Middle frontal gyrus (tissue), 1 donor: Measurements from ENCODE around the gene TMEFF2.

Source experiments
- DNase-seq: peaks from one replicate; pipeline ENCODE4 v3.0.0-alpha.2; 2015; ENCODE audit warnings: low spot score; ENCODE audit errors: extremely low spot score

TMEFF2 gene

DNA sequence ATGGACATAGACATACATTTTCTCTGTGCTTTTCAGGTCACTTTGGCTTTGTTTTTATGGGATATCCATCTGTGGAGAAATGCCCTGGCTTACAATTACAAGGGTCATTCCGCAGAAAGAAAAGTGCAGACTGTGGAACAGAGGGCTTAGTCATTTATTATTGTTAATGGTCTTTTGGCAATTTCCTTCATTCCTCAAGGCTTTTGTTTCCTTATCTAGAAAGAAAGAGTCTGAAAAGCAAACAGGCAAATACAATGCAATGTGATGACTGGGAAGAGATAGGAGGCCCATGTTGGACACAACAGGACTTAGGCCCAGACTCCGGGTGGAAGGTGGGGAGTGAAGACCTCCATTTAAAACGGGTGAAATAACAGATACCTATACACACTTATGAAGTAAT lies 218.3 kb downstream of the TMEFF2 start:
- DNase-seq = no peak

DNA sequence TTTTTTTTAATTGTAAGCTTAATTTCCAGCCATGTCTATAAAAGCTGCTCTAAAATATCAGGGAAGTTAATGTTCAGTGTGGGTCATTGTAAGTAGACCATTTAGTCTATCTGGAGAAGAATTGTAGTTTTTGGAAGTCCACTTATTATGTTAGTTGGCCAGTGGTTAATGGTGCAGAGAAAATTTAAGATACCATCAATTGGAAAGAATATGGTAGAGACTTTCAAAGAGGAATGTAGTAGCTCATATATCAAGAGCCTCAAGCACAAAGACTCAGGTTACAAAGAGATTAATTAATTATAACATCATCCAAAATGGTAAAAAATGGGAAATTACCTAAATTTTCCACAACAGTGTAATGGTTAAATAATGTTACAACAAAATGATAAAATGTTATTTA lies 220.1 kb downstream of the TMEFF2 start:
- DNase-seq = no peak

DNA sequence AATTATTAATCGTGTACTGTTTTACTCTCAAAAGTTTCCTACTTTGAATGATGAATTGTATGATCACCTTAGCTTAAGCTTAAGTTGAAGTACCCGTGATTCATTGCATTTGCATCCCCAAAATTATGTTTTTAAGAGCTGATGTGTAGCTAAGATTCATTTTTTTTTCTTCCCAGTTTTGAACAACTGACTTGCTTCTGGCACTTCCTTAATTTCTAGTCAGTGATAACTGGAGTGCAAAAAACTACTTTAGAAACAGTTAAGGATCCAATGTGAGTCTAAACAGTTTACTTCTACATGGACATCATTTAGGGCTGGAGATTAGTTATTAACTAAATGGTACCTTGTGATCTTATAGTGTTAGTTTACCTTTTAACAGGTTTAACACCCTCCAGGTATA lies 223.9 kb downstream of the TMEFF2 start:
- DNase-seq = no peak

DNA sequence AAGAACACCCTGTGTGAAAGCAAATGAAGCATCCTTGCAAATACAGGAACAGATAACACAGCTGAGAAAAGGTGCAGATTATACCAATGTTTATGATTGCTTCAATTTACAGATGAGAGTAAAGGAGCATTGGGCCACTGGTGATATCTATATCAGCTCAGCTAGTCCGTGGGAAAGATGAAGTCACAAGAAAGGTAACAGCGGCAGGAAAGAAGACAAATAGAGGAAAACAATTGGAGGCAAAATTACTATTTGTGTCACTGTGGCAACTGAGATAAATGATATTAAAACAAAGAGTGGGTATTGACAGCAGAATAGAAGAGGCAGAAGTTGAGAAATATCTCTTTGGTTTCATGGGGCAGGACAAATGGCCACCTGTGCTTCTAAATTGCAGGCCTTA lies 226.6 kb downstream of the TMEFF2 start:
- DNase-seq = no peak

DNA sequence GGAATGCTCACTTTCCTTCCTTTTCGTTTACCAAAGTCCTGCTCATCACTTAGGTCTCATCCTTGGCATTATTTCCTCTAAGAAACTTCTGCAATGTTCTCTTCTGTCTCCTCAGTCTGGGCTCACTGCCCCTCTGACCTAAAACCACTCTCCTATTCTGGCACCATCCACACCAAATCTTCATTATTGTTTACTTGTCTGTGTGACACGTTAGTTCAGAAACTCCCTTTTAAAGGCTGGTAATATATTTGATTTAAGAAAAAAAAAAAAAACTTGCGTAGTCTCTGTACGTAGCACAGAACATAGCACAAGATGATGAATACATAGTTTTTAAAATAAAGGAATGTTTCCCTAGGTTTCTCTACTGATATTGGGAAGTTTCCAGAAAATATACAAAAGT lies 229.0 kb downstream of the TMEFF2 start:
- no peak for DNase-seq

DNA sequence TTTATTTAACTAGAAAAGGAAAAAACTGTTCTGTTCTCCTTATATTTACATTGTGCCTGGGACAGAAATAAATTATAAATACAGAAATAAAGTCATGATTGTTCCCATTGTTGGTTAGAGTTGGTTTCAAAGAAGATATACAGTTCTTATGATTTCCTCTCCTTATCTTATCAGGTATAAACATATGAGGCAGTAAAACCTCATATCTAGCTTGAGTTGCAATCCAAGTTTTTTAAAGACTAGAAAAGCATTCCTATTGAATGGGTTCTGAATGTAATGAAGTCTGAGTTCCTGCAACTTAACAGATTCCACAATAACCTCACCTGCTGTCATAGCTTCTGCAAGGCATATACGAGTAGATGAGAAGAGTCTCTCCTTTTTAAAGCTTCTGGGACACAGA lies 233.2 kb downstream of the TMEFF2 start:
- no peak for DNase-seq

DNA sequence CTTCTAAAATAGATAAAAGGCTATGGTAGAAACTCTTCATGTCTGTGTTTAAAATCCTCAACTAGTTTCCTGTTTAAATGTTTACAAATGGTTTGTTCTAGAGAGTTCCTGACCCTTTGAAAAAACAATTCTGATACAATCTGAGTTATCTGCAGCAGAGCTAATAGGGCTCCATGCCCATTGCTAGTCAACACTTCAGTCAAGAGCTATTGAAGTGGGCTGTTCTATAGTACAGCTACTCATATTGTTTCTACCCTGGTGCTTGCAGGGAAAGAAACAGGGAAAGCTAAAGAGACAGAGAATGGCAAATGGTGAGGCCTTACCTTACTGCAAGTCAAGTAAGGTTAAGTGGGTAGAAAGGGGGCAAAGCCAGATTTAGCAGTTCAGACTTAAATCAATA lies 235.5 kb downstream of the TMEFF2 start:
- DNase-seq = no peak

DNA sequence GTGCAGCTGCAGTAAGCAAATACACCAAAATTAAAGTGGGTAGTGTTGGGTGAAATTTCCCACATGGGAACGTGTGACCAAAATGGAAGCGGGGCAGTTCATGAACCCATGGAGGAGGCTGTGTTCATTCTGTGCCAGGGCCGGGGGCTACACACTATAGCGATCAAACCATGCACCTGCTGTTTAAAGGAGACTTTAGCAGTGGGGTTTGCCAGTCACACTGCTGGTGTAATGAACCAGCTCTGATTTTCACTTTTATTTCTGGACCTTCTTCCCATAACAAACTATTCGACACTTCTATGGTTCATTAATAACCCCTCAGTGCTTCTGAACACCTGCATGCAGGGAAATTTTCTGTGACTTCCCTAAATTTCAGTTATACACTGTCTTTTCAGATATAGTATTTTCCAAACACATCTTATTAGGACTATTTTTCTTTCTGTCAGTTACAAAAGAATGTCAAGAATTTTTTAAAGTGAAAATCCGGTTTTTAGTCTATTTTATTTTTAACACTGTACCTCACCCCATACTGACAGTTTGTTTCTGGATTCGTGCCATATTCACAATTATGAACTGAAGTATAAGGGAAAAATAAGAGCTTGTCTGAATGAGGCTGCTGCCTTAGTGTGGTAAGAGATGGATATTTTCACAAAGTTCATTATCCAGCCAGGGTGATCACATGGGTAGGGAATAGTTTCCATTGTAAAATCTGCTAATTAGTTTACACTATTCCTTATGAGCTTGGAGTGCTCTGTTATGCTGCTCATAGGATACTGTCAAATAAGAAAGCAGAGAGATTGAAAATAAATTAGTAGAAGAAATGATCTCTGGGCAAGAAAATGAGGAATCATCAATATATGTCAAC lies 236.5 kb downstream of the TMEFF2 start:
- DNase-seq = no peak

DNA sequence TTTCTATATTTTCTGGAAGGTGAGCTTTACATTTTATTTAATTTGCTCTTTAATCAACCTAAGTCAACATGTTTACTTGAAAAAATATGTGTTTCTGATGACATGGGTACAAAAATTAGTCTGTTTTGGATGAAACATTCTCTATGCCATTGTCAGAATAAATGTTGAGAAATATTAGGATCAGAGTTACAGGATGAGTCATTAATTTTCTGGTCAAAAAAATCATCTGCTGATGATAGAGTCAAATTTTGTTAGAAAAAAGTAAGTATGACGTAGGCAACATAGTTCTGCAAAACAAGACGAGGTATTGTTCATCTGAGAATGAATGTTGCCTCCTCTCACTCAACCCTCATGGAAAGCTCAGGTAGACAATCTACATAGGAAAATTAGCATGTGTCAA lies 240.3 kb downstream of the TMEFF2 start:
- DNase-seq = no peak

DNA sequence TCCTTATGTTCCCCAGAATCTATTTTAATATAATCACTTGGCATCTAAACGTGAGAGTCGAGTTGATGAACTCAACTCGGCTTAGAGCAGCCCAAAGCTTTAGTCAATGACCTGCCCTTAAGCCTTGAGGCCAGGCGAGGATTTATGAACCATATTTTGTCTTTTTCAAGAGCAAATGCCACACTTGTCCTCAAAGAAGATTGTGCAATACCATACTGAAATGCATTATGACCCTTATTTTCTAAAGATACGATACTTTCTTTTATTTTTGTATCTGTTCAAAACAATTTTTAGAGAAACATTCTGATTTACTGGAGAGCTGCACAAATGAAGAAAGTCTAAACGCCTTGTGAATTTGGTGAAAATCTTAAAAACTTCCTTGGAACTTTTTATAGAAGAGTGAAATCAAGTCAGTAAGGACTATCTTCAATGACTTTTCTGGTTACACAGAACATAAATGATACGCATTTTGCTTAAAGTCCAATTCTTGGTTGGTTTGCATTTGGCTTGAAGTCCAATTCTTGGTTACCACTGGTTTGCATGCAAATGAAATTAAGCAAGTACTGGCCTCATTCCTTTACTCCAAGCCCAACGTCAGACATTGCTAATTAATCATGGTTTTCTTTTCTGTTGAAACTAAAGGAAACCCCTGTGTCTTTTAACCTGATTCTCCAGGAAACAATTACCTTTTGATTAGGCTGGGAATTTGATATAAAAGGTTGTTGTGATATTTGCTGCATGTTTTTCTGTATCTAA lies 242.0 kb downstream of the TMEFF2 start:
- no peak for DNase-seq

DNA sequence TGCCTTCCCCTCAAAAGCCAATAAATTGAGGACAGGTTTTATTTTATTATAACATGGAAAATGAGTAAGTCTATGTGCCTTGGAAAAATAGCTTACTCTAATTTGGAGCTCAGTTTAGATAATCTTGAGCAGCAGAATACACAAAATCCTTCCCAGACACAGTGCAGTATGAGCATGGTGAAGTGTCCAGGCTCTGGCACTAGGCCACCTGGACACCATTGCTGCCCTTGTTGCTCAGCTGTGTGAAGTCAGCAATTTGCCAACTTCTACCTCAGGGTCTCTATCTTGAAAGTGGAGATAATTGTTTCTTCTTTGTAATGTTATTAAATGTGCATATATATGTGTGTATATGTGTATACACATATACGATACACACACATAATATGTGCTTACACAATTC lies 242.9 kb downstream of the TMEFF2 start:
- DNase-seq = no peak

DNA sequence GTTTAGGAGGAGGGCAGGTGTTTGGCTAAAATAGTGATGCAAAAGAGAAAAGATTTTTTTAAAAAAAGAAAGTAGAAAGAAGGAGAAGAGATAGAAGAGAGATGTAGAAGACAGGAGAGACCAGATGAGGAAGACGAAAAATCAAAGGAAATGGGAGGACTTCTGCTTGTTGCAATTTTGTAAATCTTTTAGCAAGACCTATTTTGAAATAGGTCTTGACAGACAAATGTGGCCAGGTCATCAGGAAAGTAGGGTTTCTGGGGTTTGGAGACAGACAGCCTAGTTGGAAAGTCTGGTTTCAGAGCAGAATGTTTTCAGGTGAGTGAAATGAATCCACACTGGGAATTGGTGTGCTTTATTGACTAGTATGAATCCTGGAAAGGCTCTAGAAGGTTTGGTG lies 243.4 kb downstream of the TMEFF2 start:
- no peak for DNase-seq

DNA sequence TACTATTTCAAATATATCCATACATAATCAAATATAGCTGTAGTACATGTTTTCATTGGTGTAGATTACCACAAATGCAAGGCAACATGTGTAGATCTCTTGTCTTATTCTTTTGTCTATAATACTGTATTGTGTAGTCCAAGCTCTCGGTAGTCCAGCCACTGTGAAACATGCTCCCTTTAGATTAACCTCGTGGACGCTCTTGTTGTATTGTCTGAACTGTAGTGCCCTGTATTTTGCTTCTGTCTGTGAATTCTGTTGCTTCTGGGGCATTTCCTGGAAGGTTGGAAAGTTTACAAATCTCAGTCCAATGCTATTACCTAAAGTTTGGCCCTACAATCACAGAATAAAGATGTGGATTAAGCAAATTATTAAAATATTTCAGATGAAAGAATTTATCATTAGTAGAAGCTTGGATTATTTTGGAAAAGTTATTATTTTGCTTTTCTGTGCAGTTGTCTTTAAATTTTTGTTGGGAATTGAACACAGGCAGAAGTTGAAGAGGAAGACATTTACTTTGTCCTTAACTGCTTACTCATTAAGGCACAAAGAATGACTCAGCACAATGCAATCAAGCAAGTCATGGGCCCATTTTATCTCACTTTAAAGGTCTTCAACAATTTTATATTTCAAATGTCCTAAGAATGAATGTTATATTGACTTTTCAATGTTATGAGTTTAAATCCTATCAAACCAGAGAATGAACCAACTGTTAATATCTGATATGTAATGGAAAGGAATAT lies 244.4 kb downstream of the TMEFF2 start:
- no peak for DNase-seq

DNA sequence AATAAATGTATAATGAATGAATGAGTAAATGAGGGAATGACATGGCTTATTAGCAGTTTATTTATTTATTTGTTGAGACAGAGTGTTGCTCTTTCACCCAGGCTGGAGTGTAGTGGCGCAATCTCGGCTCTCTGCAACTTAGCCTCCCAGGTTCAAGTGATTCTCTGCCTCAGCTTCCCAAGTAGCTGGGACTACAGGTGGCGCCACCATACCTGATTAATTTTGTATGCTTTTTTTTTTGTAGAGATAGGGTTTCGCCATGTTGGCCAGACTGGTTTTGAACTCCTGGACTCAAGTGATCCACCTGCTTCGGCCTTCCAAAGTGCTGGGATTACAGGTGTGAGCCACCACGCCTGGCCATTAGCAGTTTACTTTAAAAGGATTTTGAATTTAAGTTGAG lies 247.5 kb downstream of the TMEFF2 start:
- no peak for DNase-seq

DNA sequence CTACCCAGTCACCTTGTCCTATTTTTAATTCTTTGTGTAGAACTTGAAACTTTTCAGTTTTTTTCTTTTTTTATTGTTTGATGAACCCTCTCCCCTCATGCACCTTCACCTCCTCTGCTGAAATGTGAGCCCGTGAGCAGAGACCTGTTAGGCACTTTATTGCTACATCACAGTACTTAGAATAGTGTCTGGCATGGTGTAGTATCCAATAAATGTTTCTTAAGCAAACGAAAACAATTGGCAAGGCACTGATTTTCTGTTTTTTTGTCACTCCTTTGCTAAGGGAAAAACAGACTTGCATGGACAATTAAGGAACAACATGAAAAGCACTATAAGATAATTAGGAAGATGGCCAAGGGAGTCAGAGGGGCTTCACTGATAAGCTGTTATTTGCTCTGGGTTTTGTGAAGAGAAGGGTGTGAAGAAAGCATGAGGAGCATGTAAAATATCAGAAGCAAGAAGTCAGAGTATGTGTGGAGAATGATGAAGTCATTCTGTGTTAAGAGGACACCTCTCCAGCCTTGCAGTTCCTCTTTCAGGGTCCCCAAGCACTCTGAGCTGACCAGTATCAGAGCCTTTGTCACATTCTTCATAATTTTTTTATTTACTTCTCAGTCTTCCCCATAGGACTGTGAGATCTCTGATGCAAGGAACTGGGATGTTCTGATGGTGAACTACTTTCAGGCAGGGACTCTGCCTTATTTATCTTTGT lies 248.1 kb downstream of the TMEFF2 start:
- no peak for DNase-seq

DNA sequence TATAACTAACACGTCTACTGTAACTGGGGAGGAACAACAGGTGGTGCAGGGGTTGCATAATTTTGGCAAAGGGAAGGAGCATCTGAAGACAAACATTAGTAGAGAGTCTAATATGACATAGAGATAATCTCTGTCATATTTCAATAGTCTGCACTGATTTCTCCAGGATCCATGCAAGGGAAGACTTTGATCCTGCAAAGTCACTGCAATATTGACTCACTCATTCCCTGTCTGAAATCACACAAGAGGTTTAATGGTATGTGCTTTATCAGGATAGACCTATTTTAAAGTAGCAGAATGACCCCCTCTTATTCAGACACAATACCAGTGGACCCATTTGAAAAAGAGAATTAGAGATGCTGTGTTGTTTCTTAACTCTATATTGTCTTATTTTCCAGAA lies 249.1 kb downstream of the TMEFF2 start:
- no peak for DNase-seq

DNA sequence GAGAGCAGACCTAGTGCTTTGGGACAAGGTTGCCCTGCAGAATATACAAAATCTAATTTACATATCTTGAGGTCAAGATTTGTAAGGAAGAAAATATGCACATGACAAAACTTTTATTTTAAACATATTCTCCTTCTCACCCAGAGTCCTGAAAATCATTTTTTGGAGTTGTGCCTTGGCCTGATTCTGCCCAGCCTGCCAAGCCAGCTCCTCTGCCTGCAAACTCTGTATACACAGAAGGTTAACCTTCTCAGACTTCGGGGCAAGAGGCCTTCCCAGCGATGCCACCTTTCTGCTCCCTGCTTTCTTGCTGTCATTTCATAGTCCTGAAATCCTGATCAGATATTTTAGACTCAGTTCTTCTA lies 252.0 kb downstream of the TMEFF2 start:
- no peak for DNase-seq

DNA sequence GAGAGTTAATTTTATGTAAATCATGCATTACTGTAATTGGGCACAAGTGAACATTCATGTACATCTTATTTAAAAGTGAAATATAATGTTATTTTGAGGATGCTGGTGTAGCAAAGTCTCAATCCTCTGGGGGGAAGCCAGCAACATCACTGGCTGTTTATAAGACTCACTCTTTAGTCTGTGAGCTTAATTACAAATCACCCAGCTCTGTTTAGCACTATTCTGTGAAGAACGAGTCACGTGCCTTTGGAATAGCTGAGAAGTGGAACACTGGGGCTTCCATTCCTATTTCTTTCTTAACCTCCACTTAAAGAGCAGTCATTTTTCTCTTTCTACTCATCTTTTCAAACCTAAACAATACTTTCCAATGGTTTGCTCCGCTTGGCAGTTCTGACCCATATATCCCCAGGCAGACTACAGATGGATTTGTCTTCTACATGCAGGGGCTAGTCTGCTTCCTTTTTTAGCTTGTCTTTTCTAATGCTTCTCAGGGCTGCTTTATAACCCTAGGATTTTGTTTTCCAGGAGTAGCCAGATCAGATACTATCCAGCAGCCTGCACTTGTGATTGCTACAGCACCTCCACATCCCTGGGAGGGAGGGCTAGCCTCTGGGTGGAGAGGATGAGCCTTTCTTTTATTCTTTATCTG lies 252.5 kb downstream of the TMEFF2 start:
- DNase-seq = no peak

DNA sequence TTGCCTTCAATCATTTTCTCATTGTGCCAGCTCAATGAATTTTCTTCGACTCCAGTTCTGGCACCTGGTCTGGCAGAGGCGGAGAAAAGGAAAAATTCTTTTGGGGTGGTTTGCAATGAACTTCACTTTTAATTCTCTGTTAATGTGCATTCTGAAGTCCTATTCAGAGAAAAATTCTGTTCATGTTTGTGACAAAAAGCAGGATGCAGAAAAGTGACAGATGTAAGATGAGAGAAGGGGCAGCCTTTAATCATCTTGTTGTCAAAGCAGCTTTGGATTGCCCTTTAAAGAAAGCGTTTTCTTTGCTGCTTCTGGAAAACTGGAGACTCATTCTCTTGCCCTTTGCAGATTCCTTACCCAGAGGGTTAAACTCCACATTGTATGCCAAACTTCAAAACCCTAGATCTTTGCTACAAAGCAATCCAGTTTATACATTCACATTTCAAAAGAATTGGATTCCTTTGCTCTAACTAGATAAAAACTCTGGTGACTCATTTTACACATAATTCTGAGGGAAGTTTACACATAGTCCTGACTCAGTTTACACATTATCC lies 253.3 kb downstream of the TMEFF2 start:
- no peak for DNase-seq

DNA sequence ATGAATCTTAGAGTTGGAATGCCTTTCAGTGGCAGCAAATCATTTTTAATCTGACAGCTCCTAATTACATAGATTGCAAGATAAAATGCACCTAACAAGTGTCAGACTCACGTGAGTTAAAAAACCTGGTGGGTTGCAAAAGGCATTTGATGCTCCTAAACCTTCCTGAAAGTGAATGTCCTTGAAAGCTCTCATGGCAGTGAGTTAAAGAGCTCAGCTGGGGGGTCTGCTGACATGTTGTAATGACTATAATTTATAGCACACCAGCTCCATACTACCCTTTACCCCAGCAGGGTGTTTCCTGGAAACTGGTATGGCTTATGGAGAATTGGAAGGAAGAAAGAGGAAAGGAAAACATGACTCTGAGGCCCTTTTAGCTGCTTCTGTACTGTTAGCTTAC lies 256.0 kb downstream of the TMEFF2 start:
- no peak for DNase-seq

DNA sequence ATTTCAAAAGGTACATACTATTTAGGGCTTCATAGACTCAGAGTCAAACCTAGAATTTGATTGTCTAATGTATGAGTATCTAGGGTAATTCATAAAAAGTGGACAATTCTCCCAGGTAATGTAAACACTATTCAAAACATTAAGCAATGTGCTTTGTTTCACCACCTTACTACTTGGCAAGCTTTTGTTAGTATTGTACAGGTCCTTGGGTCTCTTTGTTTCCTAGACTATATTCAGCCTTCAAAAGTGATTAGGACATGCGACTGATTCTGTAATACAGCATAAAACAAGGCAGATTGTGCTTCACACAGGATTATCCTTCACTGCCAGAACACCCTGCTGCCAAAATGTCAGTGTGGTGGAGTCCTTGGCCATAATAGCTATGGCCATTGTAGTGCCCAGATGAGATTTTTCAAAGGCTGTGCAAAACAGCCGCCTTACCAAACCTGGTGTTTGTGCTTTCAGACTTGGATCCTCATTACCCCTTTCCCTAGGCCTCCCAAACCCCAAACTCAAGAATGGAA lies 257.8 kb downstream of the TMEFF2 start:
- DNase-seq = no peak
